ENCODE data around the gene CCDC12. TPM values are rescaled to one million over a fixed set of nuclear protein-coding genes. Genes with fewer than 3 reads are reported as not detected.

Gene CCDC12
- total and polyA plus RNA-seq, 4 donors: 14.0 to 55.8 (median 42.8) TPM

- Histone ChIP-seq H3K9me3 (ENCODE audit: control insufficient read depth, insufficient read depth, low read length) (no peaks in the 10 kb centered on the region), H3K4me3 (ENCODE audit: low read depth, low read length) (peak overlapping the region; percentile 69), H3K27ac (ENCODE audit: low read depth, low read length) (no peak overlapping the region), H3K36me3 (ENCODE audit: control insufficient read depth, insufficient read depth, low read length) (peaks cover 55% of the 10 kb centered on the region), H3K27me3 (ENCODE audit: control insufficient read depth, insufficient read depth, low read length) (no peaks in the 10 kb centered on the region), H3K4me1 (ENCODE audit: control insufficient read depth, insufficient read depth, low read length) (peaks cover 11% of the 10 kb centered on the region)
- no peak for DNase-seq (ENCODE audit: low read depth in 4 of 6, low spot score in 6 of 6)
- 8% methylated on average over 21 of the region's 23 CpGs for WGBS (ENCODE audit: insufficient coverage)
These were observed 32.3 kb upstream of the CCDC12 start for GRCh38 chr3:47008851-47009224.

GRCh38 chr3:47008234-47008796 is 31.8 kb upstream of the CCDC12 start:
- H3K4me1 ChIP-seq (ENCODE audit: control insufficient read depth, insufficient read depth, low read length): peaks cover 11% of the 10 kb centered on the region
- no peak overlapping the region for H3K4me3 ChIP-seq (ENCODE audit: low read depth, low read length)
- no peak overlapping the region for H3K27ac ChIP-seq (ENCODE audit: low read depth, low read length)
- no peaks in the 10 kb centered on the region for H3K27me3 ChIP-seq (ENCODE audit: control insufficient read depth, insufficient read depth, low read length)
- 97% methylated on average over 9 of the region's 13 CpGs for WGBS (ENCODE audit: insufficient coverage)
- H3K36me3 ChIP-seq (ENCODE audit: control insufficient read depth, insufficient read depth, low read length): peaks cover 58% of the 10 kb centered on the region
- DNase-seq (ENCODE audit: low read depth in 4 of 6, low spot score in 6 of 6): no peak
- H3K9me3 ChIP-seq (ENCODE audit: control insufficient read depth, insufficient read depth, low read length): no peaks in the 10 kb centered on the region

GRCh38 chr3:47007482-47008233 is 31.1 kb upstream of the CCDC12 start:
- no peaks in the 10 kb centered on the region for H3K9me3 ChIP-seq (ENCODE audit: control insufficient read depth, insufficient read depth, low read length)
- H3K27ac ChIP-seq (ENCODE audit: low read depth, low read length): no peak overlapping the region
- 92% methylated on average over 16 of the region's 16 CpGs for WGBS (ENCODE audit: insufficient coverage)
- H3K36me3 ChIP-seq (ENCODE audit: control insufficient read depth, insufficient read depth, low read length): peaks cover 59% of the 10 kb centered on the region
- H3K4me1 ChIP-seq (ENCODE audit: control insufficient read depth, insufficient read depth, low read length): peaks cover 11% of the 10 kb centered on the region
- H3K27me3 ChIP-seq (ENCODE audit: control insufficient read depth, insufficient read depth, low read length): no peaks in the 10 kb centered on the region
- no peak overlapping the region for H3K4me3 ChIP-seq (ENCODE audit: low read depth, low read length)
- no peak for DNase-seq (ENCODE audit: low read depth in 4 of 6, low spot score in 6 of 6)

- WGBS (ENCODE audit: insufficient coverage): 76% methylated on average over 2 of the region's 3 CpGs
- Histone ChIP-seq H3K4me3 (ENCODE audit: low read depth, low read length) (no peak overlapping the region), H3K36me3 (ENCODE audit: control insufficient read depth, insufficient read depth, low read length) (peaks cover 61% of the 10 kb centered on the region), H3K27me3 (ENCODE audit: control insufficient read depth, insufficient read depth, low read length) (no peaks in the 10 kb centered on the region), H3K4me1 (ENCODE audit: control insufficient read depth, insufficient read depth, low read length) (peaks cover 11% of the 10 kb centered on the region), H3K27ac (ENCODE audit: low read depth, low read length) (no peak overlapping the region), H3K9me3 (ENCODE audit: control insufficient read depth, insufficient read depth, low read length) (no peaks in the 10 kb centered on the region)
- no peak for DNase-seq (ENCODE audit: low read depth in 4 of 6, low spot score in 6 of 6)
These were observed 30.5 kb upstream of the CCDC12 start for GRCh38 chr3:47007001-47007400.

- Histone ChIP-seq H3K4me3 (ENCODE audit: low read depth, low read length) (no peak overlapping the region), H3K36me3 (ENCODE audit: control insufficient read depth, insufficient read depth, low read length) (peaks cover 69% of the 10 kb centered on the region), H3K4me1 (ENCODE audit: control insufficient read depth, insufficient read depth, low read length) (peaks cover 11% of the 10 kb centered on the region), H3K9me3 (ENCODE audit: control insufficient read depth, insufficient read depth, low read length) (no peaks in the 10 kb centered on the region), H3K27me3 (ENCODE audit: control insufficient read depth, insufficient read depth, low read length) (no peaks in the 10 kb centered on the region), H3K27ac (ENCODE audit: low read depth, low read length) (no peak overlapping the region)
- no peak for DNase-seq (ENCODE audit: low read depth in 4 of 6, low spot score in 6 of 6)
- 90% methylated on average over 4 of the region's 9 CpGs for WGBS (ENCODE audit: insufficient coverage)
These were observed 29.7 kb upstream of the CCDC12 start for GRCh38 chr3:47006145-47006651.

- no peak for DNase-seq (ENCODE audit: low read depth in 4 of 6, low spot score in 6 of 6)
- Histone ChIP-seq H3K27ac (ENCODE audit: low read depth, low read length) (no peak overlapping the region), H3K4me3 (ENCODE audit: low read depth, low read length) (no peak overlapping the region), H3K4me1 (ENCODE audit: control insufficient read depth, insufficient read depth, low read length) (peaks cover 11% of the 10 kb centered on the region), H3K9me3 (ENCODE audit: control insufficient read depth, insufficient read depth, low read length) (no peaks in the 10 kb centered on the region), H3K27me3 (ENCODE audit: control insufficient read depth, insufficient read depth, low read length) (no peaks in the 10 kb centered on the region), H3K36me3 (ENCODE audit: control insufficient read depth, insufficient read depth, low read length) (peaks cover 75% of the 10 kb centered on the region)
- WGBS (ENCODE audit: insufficient coverage): 76% methylated on average over 25 of the region's 32 CpGs
These were observed 28.9 kb upstream of the CCDC12 start for GRCh38 chr3:47005212-47006144.

GRCh38 chr3:47004369-47005211 is 28.0 kb upstream of the CCDC12 start:
- WGBS (ENCODE audit: insufficient coverage): 92% methylated on average over 16 of the region's 17 CpGs
- H3K27ac ChIP-seq (ENCODE audit: low read depth, low read length): no peak overlapping the region
- H3K27me3 ChIP-seq (ENCODE audit: control insufficient read depth, insufficient read depth, low read length): no peaks in the 10 kb centered on the region
- H3K4me3 ChIP-seq (ENCODE audit: low read depth, low read length): no peak overlapping the region
- peaks cover 2% of the 10 kb centered on the region for H3K4me1 ChIP-seq (ENCODE audit: control insufficient read depth, insufficient read depth, low read length)
- H3K9me3 ChIP-seq (ENCODE audit: control insufficient read depth, insufficient read depth, low read length): no peaks in the 10 kb centered on the region
- H3K36me3 ChIP-seq (ENCODE audit: control insufficient read depth, insufficient read depth, low read length): peaks cover 78% of the 10 kb centered on the region
- DNase-seq (ENCODE audit: low read depth in 4 of 6, low spot score in 6 of 6): no peak

GRCh38 chr3:47003461-47004368 is 27.2 kb upstream of the CCDC12 start:
- DNase-seq (ENCODE audit: low read depth in 4 of 6, low spot score in 6 of 6): no peak
- Histone ChIP-seq H3K36me3 (ENCODE audit: control insufficient read depth, insufficient read depth, low read length) (peaks cover 86% of the 10 kb centered on the region), H3K4me3 (ENCODE audit: low read depth, low read length) (no peak overlapping the region), H3K9me3 (ENCODE audit: control insufficient read depth, insufficient read depth, low read length) (no peaks in the 10 kb centered on the region), H3K27ac (ENCODE audit: low read depth, low read length) (no peak overlapping the region), H3K4me1 (ENCODE audit: control insufficient read depth, insufficient read depth, low read length) (no peaks in the 10 kb centered on the region), H3K27me3 (ENCODE audit: control insufficient read depth, insufficient read depth, low read length) (no peaks in the 10 kb centered on the region)
- WGBS (ENCODE audit: insufficient coverage): 92% methylated on average over 17 of the region's 27 CpGs
